ENCODE results near the gene LTB4R. TPM values are rescaled to one million over a fixed set of nuclear protein-coding genes. Genes with fewer than 3 reads are reported as not detected.

Gene LTB4R
- total and polyA plus RNA-seq, 9 of the 15 experiments (the other 6 are each of a cell fraction or from before 2014, with no cell fraction given), result 0.38 to 10.5 (median 2.8) TPM

GRCh38 chr14:24293525-24293924, 17.8 kb upstream of the LTB4R start:
- Histone ChIP-seq H3K9me3 (replicated peaks; ENCODE audit: control insufficient read depth, insufficient read depth, low read depth, low read length) (no peaks in the 10 kb centered on the region), H3K79me2 (ENCODE audit: control insufficient read depth, insufficient read depth, low read length) (no peaks in the 10 kb centered on the region), H3K4me3 (no peak overlapping the region), H3K27me3 (ENCODE audit: control insufficient read depth in 2 of 2, insufficient read depth in 2 of 2, low read length in 2 of 2) (no peaks in the 10 kb centered on the region), H3K27ac (ENCODE audit: extremely low read depth, low read depth, low read length) (no peak overlapping the region), H3K9ac (ENCODE audit: insufficient read depth in 1 of 2, low read depth in 2 of 2, low read length in 2 of 2) (no peak overlapping the region), H3K4me2 (ENCODE audit: insufficient read depth, low read length) (no peak overlapping the region), H3K4me1 (replicated peaks in 1 of 2; ENCODE audit: control insufficient read depth in 2 of 2, insufficient read depth in 2 of 2, low read length in 2 of 2) (peaks cover 2 to 9% of the 10 kb centered on the region in 2 experiments; a peak in 3 of 5 replicates), H4K20me1 (replicated peaks; ENCODE audit: control insufficient read depth, insufficient read depth, low read length) (no peaks in the 10 kb centered on the region), H3K36me3 (ENCODE audit: control insufficient read depth, insufficient read depth, low read length) (peaks cover 40% of the 10 kb centered on the region), H3K9me1 (ENCODE audit: control insufficient read depth, insufficient read depth, low read length) (peaks cover 3% of the 10 kb centered on the region), H2AFZ (ENCODE audit: low read depth, low read length) (no peak overlapping the region)
- no TSS peak for BruUV-seq (replicated peaks)
- DNase-seq (ENCODE audit: extremely low read depth in 1 of 4, low spot score in 3 of 4) (no peak), ATAC-seq (no peak), FAIRE-seq (no peak)
- in situ Hi-C loops (cut with MboI), result loop anchor here (10.0 kb wide), 1 partner anchor 279 kb away; no protein-coding TSS in a partner anchor
- no peak for TF ChIP-seq HDAC3 (IDR thresholded peaks at IDR 0.05; ENCODE audit: borderline replicate concordance, partially characterized antibody)
- TF ChIP-seq DACH1 (IDR thresholded peaks at IDR 0.05; ENCODE audit: partially characterized antibody), result no peak
- TF ChIP-seq STAT5B (CRISPR knock-in tag; IDR thresholded peaks at IDR 0.05), result no peak
- no peak for TF ChIP-seq E2F5 (CRISPR knock-in tag; IDR thresholded peaks at IDR 0.05)
- TF ChIP-seq SNIP1 (IDR thresholded peaks at IDR 0.05; ENCODE audit: low read depth), result no peak
- no peak for TF ChIP-seq ZNF184 (CRISPR knock-in tag; IDR thresholded peaks at IDR 0.05)
- WGBS (ENCODE audit: insufficient coverage, low coverage, missing lambda C conversion rate), result 80% methylated on average over 1 of the region's 2 CpGs
- ChIA-PET CTCF (ENCODE audit: low intra/inter-chr PET ratio) (no interaction called here), POLR2A (interaction anchor here (0.7 to 0.8 kb wide), 2 partner anchors 23 to 51 kb away, joined by 3 to 4 read pairs; no protein-coding TSS in a partner anchor)
- intact Hi-C loops (cut with micrococcal nuclease), result no loop called here

Measured in K562 (cell line).